Measurements from ENCODE around the gene TTLL5. TPM values are rescaled to one million over a fixed set of nuclear protein-coding genes. Genes with fewer than 3 reads are reported as not detected.

The TTLL5 gene
- total and polyA plus RNA-seq, 10 of the 15 experiments (the other 5 are each of a cell fraction or from before 2014, with no cell fraction given), result 3.2 to 25.9 (median 13.8) TPM

GRCh38 chr14:75628816-75629215, 32.2 kb upstream of the TTLL5 start:
- Histone ChIP-seq H3K9ac (ENCODE audit: control insufficient read depth, insufficient read depth, low read length) (no peak overlapping the region), H2AFZ (ENCODE audit: control insufficient read depth, low read depth, low read length) (no peak overlapping the region), H3K79me2 (ENCODE audit: control insufficient read depth, insufficient read depth, low read length) (no peaks in the 10 kb centered on the region), H4K20me1 (ENCODE audit: control insufficient read depth, insufficient read depth) (no peaks in the 10 kb centered on the region; the same call in 1 of the 2 replicates), H3K4me1 (ENCODE audit: control insufficient read depth, insufficient read depth, low read length) (no peaks in the 10 kb centered on the region), H3K4me3 (no peak overlapping the region), H3K9me3 (replicated peaks; ENCODE audit: control insufficient read depth, insufficient read depth, low read length) (no peaks in the 10 kb centered on the region), H3K27ac (ENCODE audit: control insufficient read depth, insufficient read depth) (no peak overlapping the region), H3K4me2 (ENCODE audit: control insufficient read depth, insufficient read depth) (no peak overlapping the region), H3K36me3 (ENCODE audit: control insufficient read depth in 2 of 2, insufficient read depth in 2 of 2, low read length in 1 of 2) (no peaks in the 10 kb centered on the region), H3K27me3 (replicated peaks in 1 of 2; ENCODE audit: control insufficient read depth in 2 of 2, insufficient read depth in 2 of 2, low read length in 1 of 2) (no peaks in the 10 kb centered on the region)
- TF ChIP-seq, protein P1, sequence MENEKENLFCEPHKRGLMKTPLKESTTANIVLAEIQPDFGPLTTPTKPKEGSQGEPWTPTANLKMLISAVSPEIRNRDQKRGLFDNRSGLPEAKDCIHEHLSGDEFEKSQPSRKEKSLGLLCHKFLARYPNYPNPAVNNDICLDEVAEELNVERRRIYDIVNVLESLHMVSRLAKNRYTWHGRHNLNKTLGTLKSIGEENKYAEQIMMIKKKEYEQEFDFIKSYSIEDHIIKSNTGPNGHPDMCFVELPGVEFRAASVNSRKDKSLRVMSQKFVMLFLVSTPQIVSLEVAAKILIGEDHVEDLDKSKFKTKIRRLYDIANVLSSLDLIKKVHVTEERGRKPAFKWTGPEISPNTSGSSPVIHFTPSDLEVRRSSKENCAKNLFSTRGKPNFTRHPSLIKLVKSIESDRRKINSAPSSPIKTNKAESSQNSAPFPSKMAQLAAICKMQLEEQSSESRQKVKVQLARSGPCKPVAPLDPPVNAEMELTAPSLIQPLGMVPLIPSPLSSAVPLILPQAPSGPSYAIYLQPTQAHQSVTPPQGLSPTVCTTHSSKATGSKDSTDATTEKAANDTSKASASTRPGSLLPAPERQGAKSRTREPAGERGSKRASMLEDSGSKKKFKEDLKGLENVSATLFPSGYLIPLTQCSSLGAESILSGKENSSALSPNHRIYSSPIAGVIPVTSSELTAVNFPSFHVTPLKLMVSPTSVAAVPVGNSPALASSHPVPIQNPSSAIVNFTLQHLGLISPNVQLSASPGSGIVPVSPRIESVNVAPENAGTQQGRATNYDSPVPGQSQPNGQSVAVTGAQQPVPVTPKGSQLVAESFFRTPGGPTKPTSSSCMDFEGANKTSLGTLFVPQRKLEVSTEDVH (IDR thresholded peaks at IDR 0.05; ENCODE audit: low read depth, partially characterized antibody), result no peak
- TF ChIP-seq ZZZ3 (IDR thresholded peaks at IDR 0.05; ENCODE audit: control insufficient read depth, insufficient read length, low read depth) (no peak), RAD51 (IDR thresholded peaks at IDR 0.05) (no peak), CBFB (IDR thresholded peaks at IDR 0.05; ENCODE audit: low read depth) (no peak), PKNOX1 (IDR thresholded peaks at IDR 0.05) (no peak), ASH2L (IDR thresholded peaks at IDR 0.05; ENCODE audit: borderline replicate concordance, low read depth) (no peak), POLR2A (IDR thresholded peaks at IDR 0.05; ENCODE audit: low read depth, low read length) (no peak), ZNF24 (IDR thresholded peaks at IDR 0.05) (no peak)
- TF ChIP-seq, protein P2, sequence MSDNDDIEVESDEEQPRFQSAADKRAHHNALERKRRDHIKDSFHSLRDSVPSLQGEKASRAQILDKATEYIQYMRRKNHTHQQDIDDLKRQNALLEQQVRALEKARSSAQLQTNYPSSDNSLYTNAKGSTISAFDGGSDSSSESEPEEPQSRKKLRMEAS (IDR thresholded peaks at IDR 0.05; ENCODE audit: low read depth, low read length), result no peak
- ChIA-PET POLR2A (interaction anchor here (0.7 kb wide), 1 partner anchor 12 kb away, joined by 4 read pairs; no protein-coding TSS in a partner anchor), RAD21 (ENCODE audit: unreplicated experiment) (no interaction called here), CTCF (interaction anchor here (1.0 to 1.7 kb wide), 3 partner anchors 27 to 57 kb away, joined by 3 to 4 read pairs (median 3); no protein-coding TSS in a partner anchor), SMC1A (ENCODE audit: uncharacterized antibody, unreplicated experiment) (interaction anchor here (1.3 kb wide), 1 partner anchor 11 kb away, joined by 3 read pairs; no protein-coding TSS in a partner anchor)
- no TSS peak for BruUV-seq (replicated peaks)
- ATAC-seq (no peak), FAIRE-seq (no peak), DNase-seq (ENCODE audit: low read depth, low spot score) (no peak)
- in situ Hi-C loops (cut with MboI) (no loop called here), intact Hi-C loops (cut with micrococcal nuclease; ENCODE audit: unreplicated experiment) (no loop called here)
- 70% methylated on average over 3 of the region's 3 CpGs for WGBS (ENCODE audit: insufficient coverage, insufficient replicate concordance, low lambda C conversion rate, missing lambda C conversion rate)
